Fibroblast of gingiva (primary cell): ENCODE measurements around the gene HSD3B2.

Experiments
- DNase-seq: peaks from one replicate; pipeline ENCODE4 v3.0.0-alpha.2; 2011; ENCODE audit warnings: low read depth

The HSD3B2 gene

GRCh38 chr1:119397986-119398385 is 17.0 kb upstream of the HSD3B2 start:
- no peak for DNase-seq

DNA sequence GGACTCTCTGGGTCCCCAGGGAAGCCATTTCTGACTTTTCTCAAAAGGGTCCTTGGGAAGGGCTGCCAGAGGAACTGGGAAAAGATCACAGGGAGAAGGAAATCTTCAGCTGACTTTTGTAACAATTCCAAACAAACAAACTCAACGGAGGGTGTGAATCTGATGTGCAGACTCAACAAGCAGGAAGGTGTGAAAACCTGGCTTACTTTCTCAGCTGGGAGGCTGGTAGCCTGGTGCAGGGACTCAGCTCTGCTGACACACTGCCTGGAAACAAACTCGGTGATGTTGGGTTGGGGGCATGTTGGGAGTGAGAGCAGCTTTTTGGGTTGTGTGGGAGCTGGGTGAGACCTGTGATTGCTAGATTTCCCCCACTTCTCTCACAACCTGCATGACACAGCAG is 10.2 kb upstream of the HSD3B2 start:
- no peak for DNase-seq

GRCh38 chr1:119409731-119410130 is 5.2 kb upstream of the HSD3B2 start:
- DNase-seq: peak; percentile 32

DNA sequence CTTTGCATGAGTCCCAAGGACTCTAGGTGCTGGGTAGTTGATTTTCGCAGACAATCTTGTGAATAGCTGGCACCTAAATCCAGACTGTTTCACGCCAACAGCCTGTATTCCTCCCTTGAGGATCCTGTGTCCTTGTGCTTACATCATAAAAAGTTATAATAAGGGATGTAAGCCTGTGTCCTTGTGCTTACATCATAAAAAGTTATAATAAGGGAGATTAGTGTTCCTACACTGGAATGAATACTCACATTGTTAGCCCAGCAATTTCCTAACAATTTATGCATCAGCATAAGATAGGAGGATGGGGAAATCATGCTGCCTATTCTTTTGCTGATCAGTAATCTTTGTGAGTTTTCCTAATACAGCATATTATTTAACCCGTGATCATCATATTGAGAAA is 4.0 kb upstream of the HSD3B2 start:
- DNase-seq: no peak

- no peak for DNase-seq
Observed at GRCh38 chr1:119416006-119416640, 1.2 kb downstream of the HSD3B2 start.

DNA sequence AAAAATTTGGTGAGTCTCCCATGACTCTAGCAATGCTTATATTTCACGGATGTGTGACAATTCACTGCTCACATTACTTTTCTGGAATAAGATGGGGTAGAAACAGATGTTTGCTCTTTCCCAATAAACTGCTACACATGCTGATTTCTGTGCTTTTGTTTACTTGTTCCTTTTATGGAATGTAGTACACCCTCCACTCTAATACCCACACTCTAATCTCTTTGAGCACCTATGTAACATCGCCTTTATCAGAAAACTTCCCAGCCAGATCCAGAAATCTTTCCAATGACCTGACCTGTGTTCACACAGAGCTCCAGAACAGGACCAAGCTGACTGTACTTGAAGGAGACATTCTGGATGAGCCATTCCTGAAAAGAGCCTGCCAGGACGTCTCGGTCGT is 4.2 kb downstream of the HSD3B2 start:
- DNase-seq: no peak

DNA sequence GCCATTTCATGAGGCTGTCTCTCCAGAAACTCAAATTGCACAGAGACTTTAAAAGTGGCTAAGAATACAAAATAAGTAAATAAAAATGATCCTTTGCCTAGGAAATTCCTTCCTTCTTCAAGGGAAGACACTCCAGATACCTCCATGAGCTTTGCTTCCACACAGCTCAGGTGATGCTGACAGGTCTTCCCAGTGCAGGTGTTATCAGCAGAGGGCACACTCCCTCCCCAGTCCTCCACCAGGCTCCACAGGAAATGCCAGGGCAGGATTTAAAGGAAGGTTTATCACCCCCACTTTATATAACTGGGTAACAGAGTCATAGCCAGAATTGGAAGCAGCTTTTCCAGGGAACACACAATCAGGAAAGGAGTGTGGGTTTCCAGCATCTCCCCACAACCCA is 5.7 kb downstream of the HSD3B2 start:
- no peak for DNase-seq

DNA sequence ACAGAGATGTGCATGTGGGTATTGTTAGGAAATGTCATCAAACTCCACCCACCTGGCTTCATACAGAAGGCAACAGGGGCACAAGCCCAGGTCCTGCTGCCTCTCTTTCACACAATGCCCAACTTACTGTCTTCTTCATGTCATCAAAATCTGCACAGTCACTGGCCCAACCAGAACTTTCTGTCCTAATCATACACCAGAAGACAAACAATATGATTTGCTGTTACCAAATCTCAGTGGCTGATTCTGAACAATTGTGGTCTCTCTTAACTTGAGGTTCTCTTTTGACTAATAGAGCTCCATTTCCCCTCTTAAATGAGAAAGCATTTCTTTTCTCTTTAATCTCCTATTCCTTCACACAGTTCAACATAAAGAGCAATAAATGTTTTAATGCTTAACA is 7.7 kb downstream of the HSD3B2 start:
- DNase-seq: no peak

- no peak for DNase-seq
Observed at GRCh38 chr1:119428991-119429390, 14.0 kb downstream of the HSD3B2 start.

- no peak for DNase-seq
Observed at GRCh38 chr1:119429687-119430086, 14.7 kb downstream of the HSD3B2 start.

DNA sequence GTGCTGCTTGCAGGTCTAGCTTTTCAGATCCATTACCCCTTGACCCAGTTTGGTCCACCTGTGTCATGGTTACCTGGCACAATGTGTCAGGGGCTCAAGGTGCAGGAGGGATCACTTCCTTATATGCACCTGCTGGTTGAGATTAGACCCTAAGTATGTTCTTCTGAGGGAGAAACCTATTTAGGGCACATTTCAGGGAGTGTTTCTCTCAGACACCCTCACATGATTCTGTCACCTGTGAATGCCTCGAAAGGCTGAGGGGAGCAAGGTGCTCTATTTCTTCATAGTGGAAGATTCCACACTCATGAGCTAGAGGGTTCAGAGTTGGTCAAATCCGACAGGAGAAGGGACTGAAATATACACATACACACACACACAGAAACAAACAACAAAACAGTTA is 15.5 kb downstream of the HSD3B2 start:
- no peak for DNase-seq

DNA sequence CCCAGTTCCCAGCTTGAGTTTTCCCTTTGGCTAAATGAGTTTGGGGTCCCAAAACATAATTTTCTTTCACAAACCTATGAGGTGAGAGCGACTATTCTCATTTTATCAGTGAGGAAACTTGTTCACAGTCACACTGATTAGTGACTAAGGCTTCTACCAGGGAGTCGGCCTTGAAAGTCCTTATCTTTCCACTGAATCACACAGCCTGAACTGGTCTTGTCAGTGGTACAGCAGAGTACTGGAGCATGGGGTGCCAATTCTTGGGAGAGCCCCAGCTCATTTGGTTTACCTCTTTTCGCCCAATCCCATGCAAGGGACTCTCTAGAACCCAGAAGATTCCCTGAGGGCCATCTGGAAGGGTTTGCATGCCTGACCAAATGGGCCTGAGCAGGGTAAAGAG is 16.9 kb downstream of the HSD3B2 start:
- DNase-seq: no peak

GRCh38 chr1:119435052-119435451 is 20.1 kb downstream of the HSD3B2 start:
- peak; percentile 45 for DNase-seq

DNA sequence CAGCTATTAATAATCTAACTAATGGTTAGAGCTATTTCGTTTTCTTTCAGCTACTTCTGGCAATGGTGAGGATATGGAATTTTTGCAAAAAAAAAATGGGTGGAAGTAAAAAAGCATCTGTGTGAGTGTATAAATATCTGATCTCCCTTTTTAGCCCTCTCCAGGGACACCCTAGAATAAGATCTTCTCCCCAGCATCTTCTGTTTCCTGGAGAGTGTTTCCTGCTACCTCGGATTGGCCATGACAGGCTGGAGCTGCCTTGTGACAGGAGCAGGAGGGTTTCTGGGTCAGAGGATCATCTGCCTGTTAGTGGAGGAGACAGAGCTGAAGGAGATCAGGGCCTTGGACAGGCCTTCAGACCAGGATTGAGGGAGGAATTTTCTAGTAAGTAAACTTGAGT is 23.8 kb downstream of the HSD3B2 start:
- no peak for DNase-seq

- DNase-seq: no peak
Observed at GRCh38 chr1:119440721-119441307, 25.9 kb downstream of the HSD3B2 start.

DNA sequence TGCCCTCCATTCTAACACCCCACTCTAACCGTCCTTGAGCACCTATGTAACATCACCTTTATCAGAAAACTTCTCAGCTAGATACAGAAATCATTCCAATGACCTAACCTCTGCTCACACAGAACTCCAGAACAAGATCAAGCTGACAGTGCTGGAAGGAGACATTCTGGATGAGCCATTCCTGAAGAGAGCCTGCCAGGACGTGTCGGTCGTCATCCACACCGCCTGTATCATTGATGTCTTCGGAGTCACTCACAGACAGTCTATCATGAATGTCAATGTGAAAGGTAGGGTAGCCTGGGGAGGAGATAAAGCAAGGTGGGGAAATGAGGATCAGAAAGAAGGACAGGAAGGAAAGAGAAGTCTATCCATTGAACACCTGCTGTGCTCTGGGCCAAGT is 27.8 kb downstream of the HSD3B2 start:
- no peak for DNase-seq

GRCh38 chr1:119446321-119446720 is 31.4 kb downstream of the HSD3B2 start:
- DNase-seq: no peak

DNA sequence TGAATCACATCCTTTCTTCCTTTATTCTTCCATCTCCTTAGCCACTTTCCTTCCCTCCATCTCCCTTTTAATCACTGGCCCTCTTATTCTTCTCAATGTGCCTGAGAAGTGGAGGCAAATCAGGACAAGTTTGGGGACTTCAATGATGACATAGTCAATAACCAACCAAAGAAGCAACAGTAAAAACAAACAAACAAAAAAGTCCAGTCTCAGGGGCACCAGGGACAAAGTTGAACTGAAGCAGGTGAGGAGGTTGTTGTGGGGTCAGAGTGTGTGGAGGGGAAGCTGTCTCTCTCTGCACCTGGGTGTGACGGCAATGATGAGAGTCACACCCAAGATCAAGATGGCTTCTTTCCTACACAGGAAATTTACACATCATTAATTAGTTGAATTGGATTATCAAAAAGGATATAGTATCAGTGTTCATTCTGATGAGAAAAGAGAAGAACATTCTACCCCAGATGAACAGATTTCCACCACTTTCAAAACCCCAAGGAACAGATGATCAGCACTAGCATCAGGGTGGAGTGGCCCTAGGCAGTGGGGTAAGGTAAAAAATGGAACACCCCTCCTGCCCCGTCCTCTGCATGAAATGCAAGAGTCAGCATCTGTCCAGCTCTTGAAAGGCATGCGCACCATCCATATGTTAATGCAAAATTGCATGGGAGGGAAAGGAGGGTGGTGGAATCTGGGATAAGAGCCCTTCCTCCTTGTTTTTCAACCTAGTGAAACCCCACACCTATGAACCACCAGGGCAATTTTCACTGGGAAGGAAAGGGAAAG is 32.6 kb downstream of the HSD3B2 start:
- DNase-seq: no peak

- no peak for DNase-seq
Observed at GRCh38 chr1:119448127-119448511, 33.2 kb downstream of the HSD3B2 start.

DNA sequence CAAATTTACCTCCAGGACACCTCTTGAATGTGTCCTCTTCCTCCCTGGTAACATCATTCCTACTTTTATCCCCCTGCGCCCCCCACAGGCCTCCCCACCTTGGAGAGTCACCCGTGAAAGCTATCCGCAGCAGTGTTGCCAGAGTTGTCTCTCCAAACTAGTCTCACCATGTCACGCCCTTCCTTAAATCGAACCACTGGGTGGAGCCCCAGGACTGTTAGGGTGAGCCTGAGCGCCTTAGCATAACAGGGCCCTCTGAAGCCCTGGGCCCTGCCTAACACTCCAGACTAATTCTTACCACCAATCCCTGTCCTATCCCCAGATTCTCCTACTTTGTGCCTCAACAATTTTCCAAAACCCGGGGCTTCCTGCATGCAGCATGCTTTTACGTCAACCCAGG is 35.0 kb downstream of the HSD3B2 start:
- no peak for DNase-seq

GRCh38 chr1:119451158-119451557 is 36.2 kb downstream of the HSD3B2 start:
- DNase-seq: no peak

- no peak for DNase-seq
Observed at GRCh38 chr1:119452091-119452490, 37.1 kb downstream of the HSD3B2 start.

GRCh38 chr1:119453021-119453420 is 38.1 kb downstream of the HSD3B2 start:
- peak; percentile 80 for DNase-seq

GRCh38 chr1:119462964-119463363 is 48.0 kb downstream of the HSD3B2 start:
- DNase-seq: no peak
